ENCODE data around the gene USP34. TPM values are rescaled to one million over a fixed set of nuclear protein-coding genes. Genes with fewer than 3 reads are reported as not detected.
"Not testable (repeated sequence)": the region's sequence is repeated elsewhere in the genome, so short reads cannot be mapped to it uniquely, and the experiment has no call there.

Gene USP34
- total and polyA plus RNA-seq, 2 experiments from 2014 or later = 81.8 to 157 TPM

DNA sequence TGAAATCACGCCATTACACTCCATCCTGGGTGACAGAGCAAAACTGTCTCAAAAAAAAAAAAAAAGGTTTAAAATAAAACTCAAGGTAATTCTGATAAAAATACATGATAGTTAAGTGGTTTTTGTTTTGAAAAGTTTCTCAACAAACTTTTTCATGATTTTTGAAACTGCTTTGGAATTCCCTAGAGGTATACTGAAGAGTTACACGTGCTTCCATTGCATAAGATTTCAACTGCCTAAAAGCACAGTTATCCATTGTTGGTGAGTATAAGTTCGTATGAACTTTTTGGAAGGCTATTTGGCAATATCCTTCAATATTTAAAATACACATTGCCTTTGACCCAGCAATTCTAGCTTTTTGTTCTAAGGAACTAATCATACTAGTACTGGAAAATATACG is 74.9 kb downstream of the USP34 start:
- no peaks in the 10 kb centered on the region for H3K9me3 Mint-ChIP-seq
- no peak overlapping the region for H3K4me2 ChIP-seq
- H3K9me2 ChIP-seq (ENCODE audit: insufficient read depth) = no peaks in the 10 kb centered on the region
- no peaks in the 10 kb centered on the region for H3F3A ChIP-seq (replicated peaks; ENCODE audit: low read depth)
- DNase-seq (ENCODE audit: low spot score) (peak; percentile 21), ATAC-seq (no peak; the same call in 2 of the 3 replicates)
- H3K36me3 ChIP-seq (ENCODE audit: insufficient read depth) = no peaks in the 10 kb centered on the region; the same call in 1 of the 2 replicates
- no peaks in the 10 kb centered on the region for H4K20me1 ChIP-seq (replicated peaks; ENCODE audit: insufficient read depth)
- H3K27me3 Mint-ChIP-seq (ENCODE audit: insufficient read depth, low read depth, poor library complexity) = peaks cover 7% of the 10 kb centered on the region
- H3K36me3 Mint-ChIP-seq (ENCODE audit: low read depth) = peaks cover 22% of the 10 kb centered on the region
- no peak overlapping the region for H3K27ac ChIP-seq (ENCODE audit: low read depth)
- no peaks in the 10 kb centered on the region for H3K27me3 ChIP-seq (ENCODE audit: insufficient read depth)
- H3K4me3 ChIP-seq = no peak overlapping the region
- no peak overlapping the region for H2AFZ ChIP-seq
- H3K4me1 Mint-ChIP-seq = peaks cover 3% of the 10 kb centered on the region; the same call in 2 of the 3 replicates
- H3K27ac Mint-ChIP-seq = no peak overlapping the region
- no peaks in the 10 kb centered on the region; the same call in 1 of the 2 replicates for H3K4me1 ChIP-seq (ENCODE audit: insufficient read depth)
- no peaks in the 10 kb centered on the region; the same call in 1 of the 2 replicates for H3K79me2 ChIP-seq (replicated peaks; ENCODE audit: insufficient read depth)
- TF ChIP-seq STAT1 (IDR thresholded peaks at IDR 0.05; ENCODE audit: unreplicated experiment) (no peak), CTCF (conservative IDR thresholded peaks at IDR 0.05; ENCODE audit: low read depth in 2 of 2) (peak in 1 of 2 experiments; percentile 22; a peak in 1 of 4 replicates), JUNB (IDR thresholded peaks at IDR 0.05; ENCODE audit: unreplicated experiment) (no peak)
- no peak overlapping the region for H3K4me3 Mint-ChIP-seq

- not testable (repeated sequence) for H3K9me2 ChIP-seq (ENCODE audit: insufficient read depth); H3F3A ChIP-seq (replicated peaks; ENCODE audit: low read depth); H3K4me3 Mint-ChIP-seq; H3K9me3 Mint-ChIP-seq; H3K27ac ChIP-seq (ENCODE audit: low read depth); ATAC-seq; H3K36me3 ChIP-seq (ENCODE audit: insufficient read depth); H2AFZ ChIP-seq; H4K20me1 ChIP-seq (replicated peaks; ENCODE audit: insufficient read depth); H3K4me3 ChIP-seq; H3K27me3 ChIP-seq (ENCODE audit: insufficient read depth); H3K79me2 ChIP-seq (replicated peaks; ENCODE audit: insufficient read depth); H3K4me2 ChIP-seq; H3K27ac Mint-ChIP-seq; H3K27me3 Mint-ChIP-seq (ENCODE audit: insufficient read depth, low read depth, poor library complexity); H3K4me1 Mint-ChIP-seq; H3K4me1 ChIP-seq (ENCODE audit: insufficient read depth); DNase-seq (ENCODE audit: low spot score)
- peaks cover 32% of the 10 kb centered on the region for H3K36me3 Mint-ChIP-seq (ENCODE audit: low read depth)
Measured at GRCh38 chr2:61387588-61387987, 83.3 kb downstream of the USP34 start.

DNA sequence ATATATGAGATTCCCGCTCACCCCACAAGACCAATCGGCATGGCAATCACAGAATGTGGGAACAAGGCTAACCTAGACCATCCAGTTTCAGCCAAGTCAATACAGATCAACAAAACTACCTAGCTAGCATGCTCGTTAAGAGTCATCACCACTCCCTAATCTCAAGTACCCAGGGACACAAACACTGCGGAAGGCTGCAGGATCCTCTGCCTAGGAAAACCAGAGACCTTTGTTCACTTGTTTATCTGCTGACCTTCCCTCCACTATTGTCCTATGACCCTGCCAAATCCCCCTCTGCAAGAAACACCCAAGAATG is 90.0 kb downstream of the USP34 start:
- 0 out of 2 replicates have a peak, but pooled peaks cover 12% of the 10 kb centered on the region for H3K79me2 ChIP-seq (replicated peaks; ENCODE audit: insufficient read depth)
- H3K4me1 ChIP-seq (ENCODE audit: insufficient read depth); H3K36me3 ChIP-seq (ENCODE audit: insufficient read depth); H3F3A ChIP-seq (replicated peaks; ENCODE audit: low read depth); H2AFZ ChIP-seq; H3K4me1 Mint-ChIP-seq; DNase-seq (ENCODE audit: low spot score); H3K4me3 Mint-ChIP-seq; H4K20me1 ChIP-seq (replicated peaks; ENCODE audit: insufficient read depth); H3K4me2 ChIP-seq; H3K9me2 ChIP-seq (ENCODE audit: insufficient read depth); H3K27me3 Mint-ChIP-seq (ENCODE audit: insufficient read depth, low read depth, poor library complexity); H3K27me3 ChIP-seq (ENCODE audit: insufficient read depth); H3K9me3 Mint-ChIP-seq; H3K4me3 ChIP-seq; ATAC-seq: not testable (repeated sequence)
- Mint-ChIP-seq H3K27ac (peak overlapping the region; percentile 75; the same call in 1 of the 2 replicates), H3K36me3 (ENCODE audit: low read depth) (peaks cover 70% of the 10 kb centered on the region)
- H3K27ac ChIP-seq (ENCODE audit: low read depth) = peak overlapping the region; percentile 45
